OCI-LY1 (cell line): ENCODE results near the gene KRT75.

ENCODE experiments used
- H2AFZ ChIP-seq: fragments of 200-600 bp; sonication (generic), shearing (Covaris generic); 2 replicates; pipeline ENCODE4 v1.6.0; 2014; ENCODE audit warnings: antibody characterized with exemption, mild to moderate bottlenecking, low read length
- H3F3A ChIP-seq: fragments of 200-600 bp; sonication (generic), shearing (Covaris generic); 2 replicates; pipeline ENCODE4 v1.6.0; 2014; ENCODE audit warnings: mild to moderate bottlenecking, antibody characterized with exemption, low read length, moderate library complexity; ENCODE audit not compliant: insufficient read depth
- H3K27ac ChIP-seq: fragments of 200-600 bp; sonication (generic); 2 replicates; pipeline ENCODE4 v1.5.1; 2014; ENCODE audit warnings: low read length, mixed run types, mild to moderate bottlenecking, low read depth; ENCODE audit not compliant: poor library complexity, severe bottlenecking
- H3K27me3 ChIP-seq: fragments of 200-600 bp; sonication (generic); 2 replicates; pipeline ENCODE4 v1.6.0; 2014; ENCODE audit warnings: antibody characterized with exemption, mild to moderate bottlenecking, low read length, moderate library complexity; ENCODE audit not compliant: insufficient read depth
- H3K36me3 ChIP-seq: fragments of 200-600 bp; sonication (generic); 2 replicates; pipeline ENCODE4 v1.6.1; 2014; ENCODE audit warnings: mild to moderate bottlenecking, antibody characterized with exemption, low read length, moderate library complexity, mixed read lengths; ENCODE audit not compliant: insufficient read depth
- H3K4me1 ChIP-seq: fragments of 200-600 bp; sonication (generic); 2 replicates; pipeline ENCODE4 v1.5.1; 2014; ENCODE audit warnings: mild to moderate bottlenecking, low read length, moderate library complexity; ENCODE audit not compliant: insufficient read depth, severe bottlenecking
- H3K4me2 ChIP-seq: fragments of 200-600 bp; sonication (generic), shearing (Covaris generic); 2 replicates; pipeline ENCODE4 v1.6.1; 2014; ENCODE audit warnings: low read length
- H3K4me3 ChIP-seq: fragments of 200-600 bp; sonication (generic); 2 replicates; pipeline ENCODE4 v1.5.1; 2014; ENCODE audit warnings: low read length, low read depth, mild to moderate bottlenecking, mixed read lengths; ENCODE audit not compliant: poor library complexity, severe bottlenecking
- H3K79me2 ChIP-seq: fragments of 200-600 bp; shearing (Covaris generic); 2 replicates; pipeline ENCODE4 v1.6.1; 2016; ENCODE audit warnings: mixed run types, low read length, mixed read lengths; ENCODE audit not compliant: insufficient read depth
- H3K9ac ChIP-seq: fragments of 200-600 bp; sonication (generic), shearing (Covaris generic); 2 replicates; pipeline ENCODE4 v1.6.1; 2014; ENCODE audit warnings: mild to moderate bottlenecking, low read length, mixed read lengths
- H3K9me2 ChIP-seq: fragments of 200-600 bp; sonication (generic), shearing (Covaris generic); 2 replicates; pipeline ENCODE4 v1.6.1; 2014; ENCODE audit warnings: low read depth, mild to moderate bottlenecking, low read length, mixed read lengths
- H3K9me3 ChIP-seq: fragments of 200-600 bp; shearing (Covaris generic); 2 replicates; pipeline ENCODE4 v1.6.1; 2014; ENCODE audit warnings: low read length, mixed read lengths
- H4K20me1 ChIP-seq: fragments of 200-600 bp; sonication (generic), shearing (Covaris generic); 2 replicates; pipeline ENCODE4 v1.6.0; 2016; ENCODE audit warnings: mild to moderate bottlenecking, low read length; ENCODE audit not compliant: insufficient read depth
- CTCF ChIP-seq: fragments of 200-600 bp; sonication (generic), shearing (Covaris generic); IDR thresholded peaks from 2 replicates; pipeline ENCODE4 v1.5.1; 2017; ENCODE audit warnings: mild to moderate bottlenecking, antibody characterized with exemption, low read length, moderate library complexity, mixed read lengths
- EZH2 ChIP-seq: fragments of 200-600 bp; sonication (generic), shearing (Covaris generic); IDR thresholded peaks from 2 replicates; pipeline ENCODE4 v1.8.0; 2017; ENCODE audit warnings: borderline replicate concordance, mixed run types, mild to moderate bottlenecking, antibody characterized with exemption, low read length, moderate library complexity, mixed read lengths

The KRT75 gene

GRCh38 chr12:52434760-52435530, 774 bp upstream of the KRT75 start:
- H3K27me3 ChIP-seq: no peaks in the 10 kb centered on the region; the same call in 1 of the 2 replicates
- H2AFZ ChIP-seq: no peak overlapping the region
- no peaks in the 10 kb centered on the region for H4K20me1 ChIP-seq
- H3K9me2 ChIP-seq: no peaks in the 10 kb centered on the region
- H3K36me3 ChIP-seq: no peaks in the 10 kb centered on the region
- no peak overlapping the region for H3K9ac ChIP-seq
- H3K4me1 ChIP-seq: no peaks in the 10 kb centered on the region
- TF ChIP-seq CTCF (no peak), EZH2 (no peak)
- no peaks in the 10 kb centered on the region for H3K9me3 ChIP-seq
- no peaks in the 10 kb centered on the region for H3F3A ChIP-seq
- H3K4me2 ChIP-seq: no peak overlapping the region
- H3K27ac ChIP-seq: no peak overlapping the region
- no peaks in the 10 kb centered on the region for H3K79me2 ChIP-seq
- no peak overlapping the region for H3K4me3 ChIP-seq

- Histone ChIP-seq H3K4me1 (no peaks in the 10 kb centered on the region), H3K79me2 (no peaks in the 10 kb centered on the region), H3F3A (no peaks in the 10 kb centered on the region), H3K36me3 (no peaks in the 10 kb centered on the region), H4K20me1 (no peaks in the 10 kb centered on the region), H3K27me3 (no peaks in the 10 kb centered on the region; the same call in 1 of the 2 replicates), H3K9me2 (no peaks in the 10 kb centered on the region), H3K4me3 (no peak overlapping the region), H3K4me2 (no peak overlapping the region), H3K9me3 (no peaks in the 10 kb centered on the region), H2AFZ (no peak overlapping the region), H3K27ac (no peak overlapping the region), H3K9ac (no peak overlapping the region)
- no peak for TF ChIP-seq CTCF
- no peak for TF ChIP-seq EZH2
Measured at GRCh38 chr12:52433501-52434080, 580 bp downstream of the KRT75 start.

- no peak overlapping the region for H3K4me2 ChIP-seq
- TF ChIP-seq EZH2: no peak
- no peak for TF ChIP-seq CTCF
- no peak overlapping the region for H3K4me3 ChIP-seq
- H3K9ac ChIP-seq: no peak overlapping the region
- H3K9me3 ChIP-seq: no peaks in the 10 kb centered on the region
- no peaks in the 10 kb centered on the region for H3K36me3 ChIP-seq
- H3K79me2 ChIP-seq: no peaks in the 10 kb centered on the region
- H3K9me2 ChIP-seq: no peaks in the 10 kb centered on the region
- no peak overlapping the region for H2AFZ ChIP-seq
- no peak overlapping the region for H3K27ac ChIP-seq
- H3K4me1 ChIP-seq: no peaks in the 10 kb centered on the region
- H4K20me1 ChIP-seq: no peaks in the 10 kb centered on the region
- H3F3A ChIP-seq: no peaks in the 10 kb centered on the region
- H3K27me3 ChIP-seq: no peaks in the 10 kb centered on the region; the same call in 1 of the 2 replicates
Measured at GRCh38 chr12:52432559-52433207, 1.5 kb downstream of the KRT75 start.
